ENCODE measurements around the gene ASF1B. TPM values are rescaled to one million over a fixed set of nuclear protein-coding genes. Genes with fewer than 3 reads are reported as not detected.

ASF1B gene
- total RNA-seq, 4 donors from 2014 or later: 0.34 to 0.82 (median 0.66) TPM; not detected in 1

DNA sequence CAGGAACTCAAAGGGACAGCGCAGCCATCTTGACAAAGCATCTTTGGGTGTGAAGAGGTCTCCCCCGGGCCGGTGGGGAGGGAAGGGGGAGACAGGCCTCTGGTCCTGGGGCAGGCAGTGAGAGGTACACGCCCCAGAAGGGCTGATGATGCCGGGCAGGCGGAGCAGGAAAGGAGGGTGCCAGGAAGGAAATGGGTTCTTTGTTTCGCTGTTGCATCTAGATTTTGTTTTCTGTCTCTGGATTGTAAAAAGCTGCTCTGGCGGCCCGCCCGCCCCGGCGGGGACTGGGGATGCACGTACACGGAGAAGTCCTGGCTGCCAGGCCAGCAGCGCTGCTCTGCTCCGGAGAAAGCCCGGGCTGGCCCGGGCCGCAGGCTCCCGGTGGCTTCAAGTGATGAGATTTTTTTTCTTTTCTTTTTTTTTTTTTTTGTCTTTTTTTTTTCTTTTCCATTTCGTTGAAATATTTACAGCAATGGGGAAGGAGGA is 13.2 kb upstream of the ASF1B start:
- TF ChIP-seq, protein P1, sequence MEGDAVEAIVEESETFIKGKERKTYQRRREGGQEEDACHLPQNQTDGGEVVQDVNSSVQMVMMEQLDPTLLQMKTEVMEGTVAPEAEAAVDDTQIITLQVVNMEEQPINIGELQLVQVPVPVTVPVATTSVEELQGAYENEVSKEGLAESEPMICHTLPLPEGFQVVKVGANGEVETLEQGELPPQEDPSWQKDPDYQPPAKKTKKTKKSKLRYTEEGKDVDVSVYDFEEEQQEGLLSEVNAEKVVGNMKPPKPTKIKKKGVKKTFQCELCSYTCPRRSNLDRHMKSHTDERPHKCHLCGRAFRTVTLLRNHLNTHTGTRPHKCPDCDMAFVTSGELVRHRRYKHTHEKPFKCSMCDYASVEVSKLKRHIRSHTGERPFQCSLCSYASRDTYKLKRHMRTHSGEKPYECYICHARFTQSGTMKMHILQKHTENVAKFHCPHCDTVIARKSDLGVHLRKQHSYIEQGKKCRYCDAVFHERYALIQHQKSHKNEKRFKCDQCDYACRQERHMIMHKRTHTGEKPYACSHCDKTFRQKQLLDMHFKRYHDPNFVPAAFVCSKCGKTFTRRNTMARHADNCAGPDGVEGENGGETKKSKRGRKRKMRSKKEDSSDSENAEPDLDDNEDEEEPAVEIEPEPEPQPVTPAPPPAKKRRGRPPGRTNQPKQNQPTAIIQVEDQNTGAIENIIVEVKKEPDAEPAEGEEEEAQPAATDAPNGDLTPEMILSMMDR (IDR thresholded peaks at IDR 0.05; ENCODE audit: low read depth): no peak

- TF ChIP-seq, protein P1 (IDR thresholded peaks at IDR 0.05; ENCODE audit: low read depth): no peak
Observed at GRCh38 chr19:14148751-14149410, 12.5 kb upstream of the ASF1B start.

- TF ChIP-seq, protein P1 (IDR thresholded peaks at IDR 0.05; ENCODE audit: low read depth): no peak
Observed at GRCh38 chr19:14147797-14148605, 11.6 kb upstream of the ASF1B start.

DNA sequence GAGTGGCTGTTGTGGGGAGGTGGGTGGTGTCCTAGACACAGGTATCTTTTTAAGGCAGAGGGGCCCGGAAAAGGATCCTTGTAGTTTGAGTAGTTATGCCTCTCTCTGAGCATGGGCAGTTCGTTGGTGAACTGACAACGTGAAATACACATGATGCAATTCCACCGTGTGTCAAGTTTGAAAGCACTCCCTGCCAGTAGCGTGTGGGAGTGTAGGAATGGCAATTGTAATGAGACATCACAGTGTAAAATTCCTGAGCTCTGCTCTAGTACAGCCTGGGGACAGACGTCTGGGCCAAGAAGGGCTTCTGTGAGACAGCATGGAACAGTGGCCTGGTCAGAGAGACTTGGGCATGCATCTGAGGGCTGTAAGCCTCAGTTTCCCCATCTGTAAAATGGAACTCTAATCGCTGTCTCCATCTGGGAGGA is 10.4 kb upstream of the ASF1B start:
- TF ChIP-seq, protein P1 (IDR thresholded peaks at IDR 0.05; ENCODE audit: low read depth): no peak

DNA sequence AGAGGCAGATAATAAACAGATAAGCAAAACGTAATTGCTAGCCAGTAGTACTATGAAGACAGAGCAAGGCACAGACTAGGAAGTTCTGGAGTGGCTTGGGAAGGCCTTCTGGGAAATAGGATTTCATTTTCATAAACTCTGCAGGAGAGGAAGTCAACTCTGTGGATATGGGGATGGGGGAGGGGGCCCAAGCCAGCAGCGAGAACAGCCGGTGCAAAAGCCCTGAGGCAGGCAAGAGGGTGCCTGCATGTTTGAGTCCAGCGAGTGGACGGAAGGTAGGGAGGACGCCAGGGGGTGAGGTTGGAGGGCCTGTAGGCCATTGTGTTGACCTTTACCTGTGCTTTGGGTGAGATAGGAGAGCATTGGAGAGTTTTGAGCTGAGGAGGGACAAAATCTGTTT is 9.0 kb upstream of the ASF1B start:
- TF ChIP-seq, protein P1 (IDR thresholded peaks at IDR 0.05; ENCODE audit: low read depth): no peak

DNA sequence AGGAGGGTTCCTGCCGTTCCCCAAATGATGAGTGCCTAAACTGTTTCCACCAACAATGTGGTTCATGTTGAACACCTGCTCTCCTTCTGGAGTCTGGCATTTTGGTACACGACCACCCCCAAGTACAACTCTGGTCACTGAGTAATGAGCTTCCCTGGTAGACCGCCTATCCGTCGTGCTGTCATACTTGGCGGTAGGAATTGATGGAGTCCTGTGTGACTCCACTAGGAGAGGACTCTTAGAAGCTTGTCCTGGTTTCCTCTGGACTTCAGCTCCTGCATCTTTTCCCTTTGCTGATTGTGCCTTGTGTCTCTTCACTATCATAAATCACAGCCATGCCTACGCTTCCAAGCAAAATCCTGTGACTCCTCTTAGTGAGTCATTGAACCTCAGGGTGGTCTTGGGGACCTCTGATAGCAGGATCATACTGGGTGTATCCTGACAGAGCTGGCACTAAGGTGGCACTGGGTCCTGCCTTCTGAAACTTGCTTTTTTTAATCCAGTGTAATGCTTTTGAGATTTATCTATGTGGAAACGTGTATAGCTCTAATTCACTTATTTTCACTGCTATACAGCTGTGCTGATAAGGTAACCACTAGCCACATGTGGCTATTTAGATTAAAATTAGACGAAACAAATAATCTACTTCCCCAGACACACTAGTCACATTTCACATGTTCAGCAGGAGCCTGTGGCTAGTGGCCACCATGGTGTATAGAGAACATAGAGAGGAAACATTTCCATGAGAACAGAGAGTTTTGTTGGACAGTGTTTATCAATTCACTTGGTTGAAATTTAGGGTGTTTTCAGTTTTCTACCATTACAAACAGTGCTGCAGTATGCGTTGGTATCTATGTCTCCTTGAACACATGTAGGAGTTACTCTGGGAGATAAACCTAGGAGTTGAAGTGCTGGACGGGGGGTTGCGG is 6.1 kb upstream of the ASF1B start:
- TF ChIP-seq, protein P1 (IDR thresholded peaks at IDR 0.05; ENCODE audit: low read depth): no peak
